Measurements from ENCODE around the gene SMAD6.
A peak's percentile ranks its signal among the peaks of the same experiment; 100 is the strongest.

The SMAD6 gene

DNA sequence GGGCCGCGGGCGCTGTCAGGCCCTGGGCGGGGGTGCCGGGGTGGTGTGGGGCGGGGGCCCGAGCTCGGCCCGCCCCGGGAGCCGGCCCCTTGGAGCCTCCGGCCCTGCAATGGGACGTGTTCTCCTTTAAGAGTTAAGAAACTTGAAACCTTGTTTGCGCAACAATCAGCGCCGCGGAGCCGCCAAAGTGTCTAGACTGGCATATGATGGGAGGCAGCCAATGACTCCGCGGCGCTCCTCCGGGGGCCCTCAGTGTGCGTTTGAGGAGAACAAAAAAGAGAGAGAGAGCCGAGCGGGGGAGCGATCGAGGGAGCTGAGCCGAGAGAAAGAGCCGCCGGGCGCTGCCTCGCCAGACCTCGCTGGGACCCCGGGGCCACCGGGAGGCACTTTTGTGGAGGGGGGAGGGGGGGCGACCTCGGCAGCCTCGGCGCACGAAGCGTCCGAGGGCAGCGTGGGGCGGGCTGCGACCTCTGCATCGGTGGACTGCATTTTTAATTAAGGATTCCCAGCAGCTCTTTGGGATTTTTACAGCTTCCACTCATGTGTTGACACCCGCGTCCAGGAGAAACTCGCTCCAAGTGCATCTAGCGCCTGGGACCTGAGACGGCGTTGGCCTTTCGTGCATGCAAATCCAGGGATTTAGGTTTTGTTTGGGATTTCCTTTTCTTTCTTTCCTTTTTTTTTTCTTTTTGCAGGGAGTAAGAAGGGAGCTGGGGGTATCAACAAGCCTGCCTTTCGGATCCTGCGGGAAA, at the start of gene SMAD6:
Gene SMAD6, plus strand, starts transcription at position 202 of the 752 bp plus-strand sequence. CDS start 1,023 bp downstream, outside the sequence.
- H3K4me3 ChIP-seq (ENCODE audit: low read length): peak within 1 kb of the TSS; percentile 45
- peak; percentile 96 for DNase-seq (ENCODE audit: low read depth)
- no peak for TF ChIP-seq CTCF (IDR thresholded peaks at IDR 0.05; ENCODE audit: insufficient read depth, low read depth, low read length, missing control alignments)

- TF ChIP-seq CTCF (IDR thresholded peaks at IDR 0.05; ENCODE audit: insufficient read depth, low read depth, low read length, missing control alignments): no peak
- no peak for DNase-seq (ENCODE audit: low read depth)
These were observed 49.2 kb upstream of the SMAD6 start for GRCh38 chr15:66652806-66653205.

GRCh38 chr15:66653398-66653797, 48.6 kb upstream of the SMAD6 start:
- H3K4me3 ChIP-seq (ENCODE audit: low read length): no peak overlapping the region
- no peak for TF ChIP-seq CTCF (IDR thresholded peaks at IDR 0.05; ENCODE audit: insufficient read depth, low read depth, low read length, missing control alignments)

More at GRCh38 chr15:66652806-66653205, 49.2 kb upstream of the SMAD6 start:
- no peak overlapping the region for H3K4me3 ChIP-seq (ENCODE audit: low read length)

GRCh38 chr15:66653852-66654251, 48.2 kb upstream of the SMAD6 start:
- no peak overlapping the region for H3K4me3 ChIP-seq (ENCODE audit: low read length)
- no peak for DNase-seq (ENCODE audit: low read depth)
- no peak for TF ChIP-seq CTCF (IDR thresholded peaks at IDR 0.05; ENCODE audit: insufficient read depth, low read depth, low read length, missing control alignments)

More at GRCh38 chr15:66653398-66653797, 48.6 kb upstream of the SMAD6 start:
- no peak for DNase-seq (ENCODE audit: low read depth)

DNA sequence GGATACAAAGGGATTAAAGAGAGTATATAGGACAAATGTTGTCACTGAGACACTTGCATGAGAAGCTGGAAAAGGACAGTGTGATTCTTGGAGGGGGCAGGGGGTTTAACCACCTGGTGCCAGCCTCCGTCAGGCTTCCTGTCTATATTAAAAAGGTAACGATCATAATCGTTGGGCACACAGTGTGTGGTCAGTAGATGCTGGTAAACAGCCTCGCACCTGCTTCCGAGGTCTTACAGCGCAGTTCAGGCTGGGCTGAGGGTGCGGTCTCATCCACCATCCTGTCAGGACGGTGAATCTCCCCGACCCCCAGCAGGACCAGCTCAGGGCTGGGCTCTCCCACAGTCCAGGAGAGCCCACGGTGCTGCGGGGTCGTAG, 47.7 kb upstream of the SMAD6 start:
- H3K4me3 ChIP-seq (ENCODE audit: low read length): no peak overlapping the region
- TF ChIP-seq CTCF (IDR thresholded peaks at IDR 0.05; ENCODE audit: insufficient read depth, low read depth, low read length, missing control alignments): no peak
- DNase-seq (ENCODE audit: low read depth): no peak

DNA sequence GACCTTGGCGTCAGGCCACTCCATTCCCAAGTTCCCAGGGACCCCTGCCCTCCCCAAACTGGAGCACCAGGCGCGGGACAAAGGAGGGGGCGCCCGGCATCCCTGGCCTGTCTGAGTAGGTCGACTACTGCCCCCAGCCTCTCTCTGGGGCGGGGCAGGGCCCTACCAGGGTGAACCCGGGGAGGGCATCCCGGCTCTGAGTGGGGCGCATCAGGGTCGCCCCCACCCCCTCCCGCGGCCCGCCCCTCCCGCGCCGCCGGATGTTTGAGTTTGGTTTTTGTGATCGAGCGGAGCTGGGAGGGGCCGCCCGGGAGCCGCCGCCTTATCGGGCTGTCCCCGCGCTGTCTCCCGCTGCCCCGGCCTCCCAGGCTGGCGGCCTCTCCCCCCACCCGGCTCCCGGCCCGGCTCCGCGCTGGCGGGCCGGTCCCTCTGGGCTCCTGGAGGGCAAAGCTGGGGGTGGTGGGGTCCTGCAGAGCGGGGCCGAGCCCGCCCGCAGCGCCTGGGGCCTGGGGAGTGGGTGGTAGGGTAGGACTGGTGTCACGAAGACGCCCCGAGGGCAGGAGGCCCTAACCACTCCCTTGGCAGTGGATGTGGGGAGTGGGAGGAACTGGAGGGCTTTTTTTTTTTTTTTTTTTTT, 47.2 kb upstream of the SMAD6 start:
- DNase-seq (ENCODE audit: low read depth): no peak
- no peak overlapping the region for H3K4me3 ChIP-seq (ENCODE audit: low read length)
- TF ChIP-seq CTCF (IDR thresholded peaks at IDR 0.05; ENCODE audit: insufficient read depth, low read depth, low read length, missing control alignments): no peak
